A549 treated with CpdA at 1 μM for 4 hours (cell line): ENCODE data around the gene IL21. TPM values are rescaled to one million over a fixed set of nuclear protein-coding genes. Genes with fewer than 3 reads are reported as not detected.

ENCODE experiments used
- total RNA-seq: library from RNA; stranded (reverse); fragments of 200-300 nt; extraction: Qiagen RNA extraction; gene quantifications from 5 replicates; pipeline ENCODE4 v1.2.3, GENCODE V29; 2022; ENCODE audit warnings: low read depth

IL21 gene
- total RNA-seq, result not detected in 5 replicates

DNA sequence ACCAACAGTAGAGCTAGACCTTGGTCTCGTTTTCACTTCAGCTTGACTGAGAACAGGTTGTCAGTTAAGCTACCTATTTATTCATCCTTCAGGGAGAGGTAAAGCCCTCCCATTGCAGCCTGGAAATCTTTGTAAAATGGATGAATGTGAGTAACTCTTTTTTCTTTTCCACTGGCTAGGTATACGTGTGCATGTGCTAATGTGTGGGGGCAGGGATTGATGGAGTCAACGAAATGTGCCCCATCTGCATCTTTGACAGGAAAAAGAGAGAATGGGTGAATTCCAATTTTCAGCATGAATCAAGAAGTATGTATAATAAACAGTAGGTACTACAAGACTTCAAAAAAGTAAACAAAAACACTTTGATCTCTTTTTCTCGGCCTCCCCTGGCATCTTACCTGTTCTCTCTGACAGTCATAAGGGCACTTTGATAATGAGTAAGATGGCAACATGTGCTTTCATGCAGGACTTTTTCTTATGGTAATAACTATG, at the start of gene IL21:
Gene IL21, minus strand, starts transcription at position 51 of the 492 bp plus-strand sequence. CDS start 55 bp downstream, outside the sequence.

Other genes with a start within 250 kb of the IL21 start
- not detected in 5 replicates for gene ADAD1, start 242.1 kb downstream of the IL21 start, total RNA-seq
- not detected in 5 replicates for gene IL2, start 164.3 kb downstream of the IL21 start, total RNA-seq
- gene BBS12, start 111.6 kb upstream of the IL21 start, total RNA-seq, result 2.4 to 3.3 TPM (median 3.0 TPM) in 5 replicates
- 40.6 to 63.0 TPM (median 56.9 TPM) in 5 replicates for gene FGF2, start 205.8 kb upstream of the IL21 start, total RNA-seq